WTC11 (cell line): Measurements from ENCODE around the gene MDGA2. TPM values are rescaled to one million over a fixed set of nuclear protein-coding genes. Genes with fewer than 3 reads are reported as not detected.

Experiments used
- ATAC-seq: fragments of 200-7000 bp; cut with Tn5 transposase; 2 replicates; pipeline ENCODE4 v1.10.0; 2021; ENCODE audit warnings: mild to moderate bottlenecking, moderate library complexity
- CTCF ChIA-PET: fragments of 300-600 bp; sonication (Branson Sonifier 250); formaldehyde crosslinking; loops from one replicate; lab custom pipeline; 2021; ENCODE audit warnings: antibody characterized with exemption; lab: Charles Lee
- POLR2A ChIA-PET: fragments of 350-600 bp; sonication (Branson Sonifier 250); formaldehyde crosslinking; loops from one replicate; lab custom pipeline; 2021; ENCODE audit warnings: antibody characterized with exemption; lab: Charles Lee
- DNase-seq: peaks from one replicate; pipeline ENCODE4 v3.0.0; 2021; ENCODE audit warnings: low spot score
- H3K27ac Mint-ChIP-seq: 2 replicates; pipeline ENCODE4 v1.8.0; 2021; ENCODE audit warnings: mixed read lengths
- H3K27me3 Mint-ChIP-seq: 2 replicates; pipeline ENCODE4 v1.8.0; 2021; ENCODE audit warnings: low read depth, mild to moderate bottlenecking, moderate library complexity, mixed read lengths
- H3K36me3 Mint-ChIP-seq: 2 replicates; pipeline ENCODE4 v1.8.0; 2021; ENCODE audit warnings: mixed read lengths
- H3K4me1 Mint-ChIP-seq: 2 replicates; pipeline ENCODE4 v1.8.0; 2022; ENCODE audit warnings: mixed read lengths
- H3K4me3 Mint-ChIP-seq: 2 replicates; pipeline ENCODE4 v1.8.0; 2021; ENCODE audit warnings: mild to moderate bottlenecking, moderate library complexity, mixed read lengths
- H3K9me3 Mint-ChIP-seq: 2 replicates; pipeline ENCODE4 v1.8.0; 2021; ENCODE audit warnings: mixed read lengths
- ELF4 ChIP-seq: sonication (generic); formaldehyde crosslinking; IDR thresholded peaks from 2 replicates; pipeline ENCODE4 v1.8.1; 2022; ENCODE audit warnings: low read depth, mild to moderate bottlenecking, moderate library complexity, missing genetic modification reagents
- GRHL2 ChIP-seq: fragments of 250-450 bp; sonication (Bioruptor Pico); IDR thresholded peaks from 2 replicates; pipeline ENCODE4 v1.8.0; 2022; ENCODE audit warnings: mild to moderate bottlenecking, moderate library complexity; ENCODE audit not compliant: insufficient replicate concordance, severe bottlenecking
- JAZF1 ChIP-seq: fragments of 250-450 bp; sonication (Bioruptor Pico); IDR thresholded peaks from 2 replicates; pipeline ENCODE4 v1.9.0; 2021; ENCODE audit warnings: moderate library complexity, mild to moderate bottlenecking, inconsistent platforms
- NFE2L1 ChIP-seq: sonication (generic); formaldehyde crosslinking; IDR thresholded peaks from 2 replicates; pipeline ENCODE4 v1.8.1; 2023; ENCODE audit warnings: missing genetic modification reagents
- NR2C2 ChIP-seq: sonication (generic); formaldehyde crosslinking; IDR thresholded peaks from 2 replicates; pipeline ENCODE4 v1.8.0; 2022; ENCODE audit warnings: mild to moderate bottlenecking, missing genetic modification reagents
- RORB ChIP-seq: fragments of 250-450 bp; sonication (Bioruptor Pico); IDR thresholded peaks from 2 replicates; pipeline ENCODE4 v1.9.0; 2021; ENCODE audit warnings: mild to moderate bottlenecking
- ZNF396 ChIP-seq: fragments of 250-450 bp; sonication (Bioruptor Pico); IDR thresholded peaks from 2 replicates; pipeline ENCODE4 v1.8.0; 2021; ENCODE audit warnings: mild to moderate bottlenecking, moderate library complexity, borderline replicate concordance
- total RNA-seq: library from RNA; stranded (reverse); gene quantifications from 3 replicates; pipeline ENCODE4 v1.2.3, GENCODE V29; 2021
- TF ChIP-seq, protein P1 (sequence below): fragments of 200-600 bp; IDR thresholded peaks from 2 replicates; pipeline ENCODE4 v1.8.0; 2022; ENCODE audit warnings: antibody characterized with exemption
- TF ChIP-seq, protein P2 (sequence below): sonication (generic); formaldehyde crosslinking; IDR thresholded peaks from 2 replicates; pipeline ENCODE4 v1.8.0; 2023; ENCODE audit warnings: missing genetic modification reagents
- TF ChIP-seq, protein P3 (sequence below): fragments of 250-450 bp; sonication (Bioruptor Pico); IDR thresholded peaks from 2 replicates; pipeline ENCODE4 v1.9.0; 2021; ENCODE audit warnings: mild to moderate bottlenecking, borderline replicate concordance
- TF ChIP-seq, protein P4 (sequence below): fragments of 250-450 bp; sonication (Bioruptor Pico); conservative IDR thresholded peaks from 2 replicates; pipeline ENCODE4 v1.9.0; 2021; ENCODE audit warnings: mild to moderate bottlenecking
- TF ChIP-seq, protein P5 (sequence below): sonication (generic); formaldehyde crosslinking; IDR thresholded peaks from 2 replicates; pipeline ENCODE4 v1.8.0; 2023; ENCODE audit warnings: mild to moderate bottlenecking, missing genetic modification reagents
- TF ChIP-seq, protein P6 (sequence below): sonication (generic); formaldehyde crosslinking; IDR thresholded peaks from 2 replicates; pipeline ENCODE4 v1.8.1; 2022; ENCODE audit warnings: mild to moderate bottlenecking, moderate library complexity, missing genetic modification reagents

MDGA2 gene
- total RNA-seq, 1 experiment from 2014 or later = 4.9 TPM

DNA sequence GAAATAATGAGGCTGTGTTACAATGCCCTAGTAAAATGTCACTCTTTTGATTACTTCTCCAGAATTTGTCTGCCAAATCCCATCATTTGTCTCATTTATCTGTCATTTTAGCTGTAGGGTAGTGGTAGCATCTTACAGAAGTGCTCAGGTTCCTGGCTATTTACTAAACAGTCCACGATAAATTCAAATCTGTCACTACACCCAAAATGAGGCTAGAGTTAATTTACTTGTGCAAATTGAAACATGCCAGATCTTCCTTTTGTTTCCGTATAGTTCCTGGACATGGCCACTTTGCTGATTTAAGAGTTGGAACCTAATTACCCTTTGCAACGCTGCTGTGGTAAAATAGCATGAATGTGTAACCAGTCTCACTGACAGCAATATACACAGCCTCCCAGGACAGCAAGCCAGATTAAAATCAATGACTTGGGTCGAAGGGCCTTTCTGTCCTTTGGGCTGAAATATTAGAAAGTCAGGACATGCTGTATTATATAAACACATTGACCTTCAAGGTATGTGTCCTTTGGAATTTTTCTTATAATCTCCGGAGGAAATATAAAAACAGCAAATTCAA lies 485.4 kb downstream of the MDGA2 start (continued):
- TF ChIP-seq, protein P1, sequence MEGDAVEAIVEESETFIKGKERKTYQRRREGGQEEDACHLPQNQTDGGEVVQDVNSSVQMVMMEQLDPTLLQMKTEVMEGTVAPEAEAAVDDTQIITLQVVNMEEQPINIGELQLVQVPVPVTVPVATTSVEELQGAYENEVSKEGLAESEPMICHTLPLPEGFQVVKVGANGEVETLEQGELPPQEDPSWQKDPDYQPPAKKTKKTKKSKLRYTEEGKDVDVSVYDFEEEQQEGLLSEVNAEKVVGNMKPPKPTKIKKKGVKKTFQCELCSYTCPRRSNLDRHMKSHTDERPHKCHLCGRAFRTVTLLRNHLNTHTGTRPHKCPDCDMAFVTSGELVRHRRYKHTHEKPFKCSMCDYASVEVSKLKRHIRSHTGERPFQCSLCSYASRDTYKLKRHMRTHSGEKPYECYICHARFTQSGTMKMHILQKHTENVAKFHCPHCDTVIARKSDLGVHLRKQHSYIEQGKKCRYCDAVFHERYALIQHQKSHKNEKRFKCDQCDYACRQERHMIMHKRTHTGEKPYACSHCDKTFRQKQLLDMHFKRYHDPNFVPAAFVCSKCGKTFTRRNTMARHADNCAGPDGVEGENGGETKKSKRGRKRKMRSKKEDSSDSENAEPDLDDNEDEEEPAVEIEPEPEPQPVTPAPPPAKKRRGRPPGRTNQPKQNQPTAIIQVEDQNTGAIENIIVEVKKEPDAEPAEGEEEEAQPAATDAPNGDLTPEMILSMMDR = no peak
- no peak for TF ChIP-seq NR2C2 (CRISPR knock-in tag)

DNA sequence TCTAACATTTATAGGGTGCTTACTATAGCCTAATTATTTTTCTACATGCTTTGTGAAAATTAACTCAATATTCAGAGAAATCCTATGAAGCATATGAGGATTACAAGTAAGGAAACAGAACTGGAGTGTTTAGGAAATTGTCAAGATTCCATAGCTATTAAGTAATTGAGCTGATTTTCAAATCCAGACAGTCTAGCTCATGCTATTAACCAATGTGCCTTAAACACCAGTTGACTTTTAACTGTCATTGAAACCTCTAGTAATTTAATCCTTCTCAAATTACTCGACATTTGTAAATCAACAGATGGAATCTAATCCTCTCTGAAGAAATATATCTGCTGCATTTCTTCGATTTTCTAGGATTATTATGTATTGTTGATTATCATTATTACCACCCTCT lies 488.9 kb downstream of the MDGA2 start:
- Mint-ChIP-seq H3K36me3 (peaks cover 2% of the 10 kb centered on the region; the same call in 1 of the 2 replicates), H3K4me1 (no peaks in the 10 kb centered on the region), H3K4me3 (no peak overlapping the region), H3K9me3 (peaks cover 5% of the 10 kb centered on the region; the same call in 1 of the 2 replicates), H3K27me3 (no peaks in the 10 kb centered on the region), H3K27ac (no peak overlapping the region)
- no peak for ATAC-seq
- DNase-seq = no peak
- ChIA-PET POLR2A (no interaction called here), CTCF (no interaction called here)
- TF ChIP-seq, protein P2, sequence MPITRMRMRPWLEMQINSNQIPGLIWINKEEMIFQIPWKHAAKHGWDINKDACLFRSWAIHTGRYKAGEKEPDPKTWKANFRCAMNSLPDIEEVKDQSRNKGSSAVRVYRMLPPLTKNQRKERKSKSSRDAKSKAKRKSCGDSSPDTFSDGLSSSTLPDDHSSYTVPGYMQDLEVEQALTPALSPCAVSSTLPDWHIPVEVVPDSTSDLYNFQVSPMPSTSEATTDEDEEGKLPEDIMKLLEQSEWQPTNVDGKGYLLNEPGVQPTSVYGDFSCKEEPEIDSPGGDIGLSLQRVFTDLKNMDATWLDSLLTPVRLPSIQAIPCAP (CRISPR knock-in tag) = no peak
- TF ChIP-seq ELF4 (CRISPR knock-in tag) = no peak
- no peak for TF ChIP-seq ZNF396
- TF ChIP-seq JAZF1 (CRISPR knock-in tag) = no peak
- TF ChIP-seq, protein P3, sequence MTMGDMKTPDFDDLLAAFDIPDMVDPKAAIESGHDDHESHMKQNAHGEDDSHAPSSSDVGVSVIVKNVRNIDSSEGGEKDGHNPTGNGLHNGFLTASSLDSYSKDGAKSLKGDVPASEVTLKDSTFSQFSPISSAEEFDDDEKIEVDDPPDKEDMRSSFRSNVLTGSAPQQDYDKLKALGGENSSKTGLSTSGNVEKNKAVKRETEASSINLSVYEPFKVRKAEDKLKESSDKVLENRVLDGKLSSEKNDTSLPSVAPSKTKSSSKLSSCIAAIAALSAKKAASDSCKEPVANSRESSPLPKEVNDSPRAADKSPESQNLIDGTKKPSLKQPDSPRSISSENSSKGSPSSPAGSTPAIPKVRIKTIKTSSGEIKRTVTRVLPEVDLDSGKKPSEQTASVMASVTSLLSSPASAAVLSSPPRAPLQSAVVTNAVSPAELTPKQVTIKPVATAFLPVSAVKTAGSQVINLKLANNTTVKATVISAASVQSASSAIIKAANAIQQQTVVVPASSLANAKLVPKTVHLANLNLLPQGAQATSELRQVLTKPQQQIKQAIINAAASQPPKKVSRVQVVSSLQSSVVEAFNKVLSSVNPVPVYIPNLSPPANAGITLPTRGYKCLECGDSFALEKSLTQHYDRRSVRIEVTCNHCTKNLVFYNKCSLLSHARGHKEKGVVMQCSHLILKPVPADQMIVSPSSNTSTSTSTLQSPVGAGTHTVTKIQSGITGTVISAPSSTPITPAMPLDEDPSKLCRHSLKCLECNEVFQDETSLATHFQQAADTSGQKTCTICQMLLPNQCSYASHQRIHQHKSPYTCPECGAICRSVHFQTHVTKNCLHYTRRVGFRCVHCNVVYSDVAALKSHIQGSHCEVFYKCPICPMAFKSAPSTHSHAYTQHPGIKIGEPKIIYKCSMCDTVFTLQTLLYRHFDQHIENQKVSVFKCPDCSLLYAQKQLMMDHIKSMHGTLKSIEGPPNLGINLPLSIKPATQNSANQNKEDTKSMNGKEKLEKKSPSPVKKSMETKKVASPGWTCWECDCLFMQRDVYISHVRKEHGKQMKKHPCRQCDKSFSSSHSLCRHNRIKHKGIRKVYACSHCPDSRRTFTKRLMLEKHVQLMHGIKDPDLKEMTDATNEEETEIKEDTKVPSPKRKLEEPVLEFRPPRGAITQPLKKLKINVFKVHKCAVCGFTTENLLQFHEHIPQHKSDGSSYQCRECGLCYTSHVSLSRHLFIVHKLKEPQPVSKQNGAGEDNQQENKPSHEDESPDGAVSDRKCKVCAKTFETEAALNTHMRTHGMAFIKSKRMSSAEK (CRISPR knock-in tag) = no peak
- TF ChIP-seq, protein P4, sequence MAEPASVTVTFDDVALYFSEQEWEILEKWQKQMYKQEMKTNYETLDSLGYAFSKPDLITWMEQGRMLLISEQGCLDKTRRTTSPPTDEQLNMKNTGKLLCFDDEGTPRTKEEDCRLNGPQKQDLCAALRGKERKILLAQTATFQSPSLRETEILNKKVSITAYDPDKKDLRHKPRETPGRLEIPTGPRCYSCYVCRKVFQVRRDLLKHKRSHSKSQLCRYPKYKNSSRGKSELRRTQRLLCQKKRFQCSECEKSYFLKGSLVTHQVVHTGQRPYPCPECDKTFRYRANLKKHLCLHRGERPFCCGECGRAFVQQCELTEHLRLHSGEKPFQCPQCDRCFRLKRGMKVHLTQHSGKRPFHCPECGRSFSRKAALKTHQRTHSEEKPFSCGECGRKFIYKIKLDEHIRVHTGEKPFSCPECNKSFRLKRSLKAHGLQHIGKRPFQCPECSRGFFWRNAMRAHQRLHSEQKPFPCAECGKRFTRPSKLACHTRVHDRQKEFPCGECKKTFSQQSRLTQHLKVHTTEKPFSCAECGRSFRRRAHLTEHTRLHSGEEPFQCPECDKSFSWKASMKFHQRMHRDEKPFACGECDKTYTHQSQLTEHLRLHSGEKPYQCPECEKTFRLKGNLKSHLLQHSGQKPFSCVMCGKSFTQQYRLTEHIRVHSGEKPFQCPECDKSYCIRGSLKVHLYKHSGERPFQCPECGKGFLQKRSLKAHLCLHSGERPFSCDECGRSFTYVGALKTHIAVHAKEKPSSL (CRISPR knock-in tag) = no peak
- no peak for TF ChIP-seq GRHL2
- TF ChIP-seq RORB (CRISPR knock-in tag) = no peak
- TF ChIP-seq NFE2L1 (CRISPR knock-in tag) = no peak
- TF ChIP-seq, protein P5, sequence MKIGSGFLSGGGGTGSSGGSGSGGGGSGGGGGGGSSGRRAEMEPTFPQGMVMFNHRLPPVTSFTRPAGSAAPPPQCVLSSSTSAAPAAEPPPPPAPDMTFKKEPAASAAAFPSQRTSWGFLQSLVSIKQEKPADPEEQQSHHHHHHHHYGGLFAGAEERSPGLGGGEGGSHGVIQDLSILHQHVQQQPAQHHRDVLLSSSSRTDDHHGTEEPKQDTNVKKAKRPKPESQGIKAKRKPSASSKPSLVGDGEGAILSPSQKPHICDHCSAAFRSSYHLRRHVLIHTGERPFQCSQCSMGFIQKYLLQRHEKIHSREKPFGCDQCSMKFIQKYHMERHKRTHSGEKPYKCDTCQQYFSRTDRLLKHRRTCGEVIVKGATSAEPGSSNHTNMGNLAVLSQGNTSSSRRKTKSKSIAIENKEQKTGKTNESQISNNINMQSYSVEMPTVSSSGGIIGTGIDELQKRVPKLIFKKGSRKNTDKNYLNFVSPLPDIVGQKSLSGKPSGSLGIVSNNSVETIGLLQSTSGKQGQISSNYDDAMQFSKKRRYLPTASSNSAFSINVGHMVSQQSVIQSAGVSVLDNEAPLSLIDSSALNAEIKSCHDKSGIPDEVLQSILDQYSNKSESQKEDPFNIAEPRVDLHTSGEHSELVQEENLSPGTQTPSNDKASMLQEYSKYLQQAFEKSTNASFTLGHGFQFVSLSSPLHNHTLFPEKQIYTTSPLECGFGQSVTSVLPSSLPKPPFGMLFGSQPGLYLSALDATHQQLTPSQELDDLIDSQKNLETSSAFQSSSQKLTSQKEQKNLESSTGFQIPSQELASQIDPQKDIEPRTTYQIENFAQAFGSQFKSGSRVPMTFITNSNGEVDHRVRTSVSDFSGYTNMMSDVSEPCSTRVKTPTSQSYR (CRISPR knock-in tag) = no peak
- TF ChIP-seq, protein P6, sequence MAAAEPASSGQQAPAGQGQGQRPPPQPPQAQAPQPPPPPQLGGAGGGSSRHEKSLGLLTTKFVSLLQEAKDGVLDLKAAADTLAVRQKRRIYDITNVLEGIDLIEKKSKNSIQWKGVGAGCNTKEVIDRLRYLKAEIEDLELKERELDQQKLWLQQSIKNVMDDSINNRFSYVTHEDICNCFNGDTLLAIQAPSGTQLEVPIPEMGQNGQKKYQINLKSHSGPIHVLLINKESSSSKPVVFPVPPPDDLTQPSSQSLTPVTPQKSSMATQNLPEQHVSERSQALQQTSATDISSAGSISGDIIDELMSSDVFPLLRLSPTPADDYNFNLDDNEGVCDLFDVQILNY = no peak
